GM18505 (cell line): Measurements from ENCODE around the gene GGA1.

Experiments
- ATAC-seq: cut with Tn5 transposase; IDR thresholded peaks from one replicate; pipeline ENCODE4 v1.9.1; 2021; ENCODE audit not compliant: unreplicated experiment
- POLR2A ChIP-seq: IDR thresholded peaks from 4 replicates; pipeline ENCODE4 v1.6.1; 2011; ENCODE audit warnings: borderline replicate concordance; ENCODE audit not compliant: insufficient read depth, insufficient read length; ENCODE audit errors: extremely low read depth

Gene GGA1

GRCh38 chr22:37676736-37677492, 68.3 kb downstream of the GGA1 start:
- TF ChIP-seq POLR2A = peak; percentile 43
- peak; percentile 54 for ATAC-seq

- TF ChIP-seq POLR2A = no peak
- peak; percentile 15 for ATAC-seq
Observed at GRCh38 chr22:37677493-37677974, 68.9 kb downstream of the GGA1 start.

- TF ChIP-seq POLR2A = no peak
- no peak for ATAC-seq
Observed at GRCh38 chr22:37678372-37678771, 69.7 kb downstream of the GGA1 start.

- no peak for ATAC-seq
- no peak for TF ChIP-seq POLR2A
Observed at GRCh38 chr22:37679670-37680069, 71.0 kb downstream of the GGA1 start.

GRCh38 chr22:37680191-37680851, 71.7 kb downstream of the GGA1 start:
- TF ChIP-seq POLR2A = no peak
- no peak for ATAC-seq

GRCh38 chr22:37681001-37681424, 72.4 kb downstream of the GGA1 start:
- ATAC-seq = no peak

GRCh38 chr22:37681556-37682049, 73.0 kb downstream of the GGA1 start:
- ATAC-seq = no peak
- no peak for TF ChIP-seq POLR2A

More at GRCh38 chr22:37681001-37681424, 72.4 kb downstream of the GGA1 start:
- TF ChIP-seq POLR2A = no peak
